Measurements from ENCODE around the gene LYPD6B. TPM values are rescaled to one million over a fixed set of nuclear protein-coding genes. Genes with fewer than 3 reads are reported as not detected.

LYPD6B gene
- total and polyA plus RNA-seq, 2 experiments from 2014 or later: 1.7 to 3.6 TPM

DNA sequence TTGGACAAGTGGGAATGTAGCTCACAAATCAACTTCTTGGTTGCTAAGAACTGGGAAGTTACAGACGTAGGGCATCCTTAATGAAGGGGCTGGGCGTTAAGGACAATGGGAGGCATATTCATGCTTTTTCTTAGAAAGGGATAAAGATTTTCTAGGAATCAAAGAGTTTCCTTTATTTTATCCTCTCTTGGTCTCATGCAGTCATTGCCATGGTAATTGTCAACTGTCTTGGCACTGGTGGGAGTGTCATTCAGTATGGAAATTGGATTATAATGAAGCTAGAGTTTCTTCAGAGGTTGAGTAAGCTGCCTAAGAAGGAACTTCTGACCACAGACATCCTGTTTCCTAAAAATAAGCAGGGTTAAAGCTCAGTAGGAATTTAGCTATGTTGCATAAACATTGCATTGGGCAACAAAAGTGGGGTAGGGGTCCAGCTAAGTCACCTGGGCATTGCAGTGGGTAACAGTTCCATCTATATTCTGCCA is 114.0 kb downstream of the LYPD6B start:
- no peaks in the 10 kb centered on the region for H3K36me3 Mint-ChIP-seq (ENCODE audit: low read depth)
- Histone ChIP-seq H3K4me1 (ENCODE audit: insufficient read depth) (peaks cover 8% of the 10 kb centered on the region; the same call in 1 of the 2 replicates), H3K36me3 (ENCODE audit: insufficient read depth) (no peaks in the 10 kb centered on the region), H3K27me3 (ENCODE audit: insufficient read depth) (no peaks in the 10 kb centered on the region), H3K4me2 (0 out of 2 replicates have a peak overlapping the region, but pooled peaks have one; percentile 8), H3F3A (replicated peaks; ENCODE audit: low read depth) (no peaks in the 10 kb centered on the region), H2AFZ (no peak overlapping the region), H3K79me2 (replicated peaks; ENCODE audit: insufficient read depth) (no peaks in the 10 kb centered on the region), H4K20me1 (replicated peaks; ENCODE audit: insufficient read depth) (no peaks in the 10 kb centered on the region), H3K4me3 (no peak overlapping the region), H3K27ac (ENCODE audit: low read depth) (no peak overlapping the region), H3K9me2 (ENCODE audit: insufficient read depth) (no peaks in the 10 kb centered on the region)
- no peaks in the 10 kb centered on the region; the same call in 2 of the 3 replicates for H3K9me3 Mint-ChIP-seq
- DNase-seq (ENCODE audit: low spot score) (peak; percentile 36), ATAC-seq (no peak)
- no peak for TF ChIP-seq POLR2AphosphoS5 (IDR thresholded peaks at IDR 0.05; ENCODE audit: low read depth)
- no peak for TF ChIP-seq NANOG (IDR thresholded peaks at IDR 0.05; ENCODE audit: borderline replicate concordance)
- TF ChIP-seq STAT1 (IDR thresholded peaks at IDR 0.05; ENCODE audit: unreplicated experiment): no peak
- TF ChIP-seq, protein P1, sequence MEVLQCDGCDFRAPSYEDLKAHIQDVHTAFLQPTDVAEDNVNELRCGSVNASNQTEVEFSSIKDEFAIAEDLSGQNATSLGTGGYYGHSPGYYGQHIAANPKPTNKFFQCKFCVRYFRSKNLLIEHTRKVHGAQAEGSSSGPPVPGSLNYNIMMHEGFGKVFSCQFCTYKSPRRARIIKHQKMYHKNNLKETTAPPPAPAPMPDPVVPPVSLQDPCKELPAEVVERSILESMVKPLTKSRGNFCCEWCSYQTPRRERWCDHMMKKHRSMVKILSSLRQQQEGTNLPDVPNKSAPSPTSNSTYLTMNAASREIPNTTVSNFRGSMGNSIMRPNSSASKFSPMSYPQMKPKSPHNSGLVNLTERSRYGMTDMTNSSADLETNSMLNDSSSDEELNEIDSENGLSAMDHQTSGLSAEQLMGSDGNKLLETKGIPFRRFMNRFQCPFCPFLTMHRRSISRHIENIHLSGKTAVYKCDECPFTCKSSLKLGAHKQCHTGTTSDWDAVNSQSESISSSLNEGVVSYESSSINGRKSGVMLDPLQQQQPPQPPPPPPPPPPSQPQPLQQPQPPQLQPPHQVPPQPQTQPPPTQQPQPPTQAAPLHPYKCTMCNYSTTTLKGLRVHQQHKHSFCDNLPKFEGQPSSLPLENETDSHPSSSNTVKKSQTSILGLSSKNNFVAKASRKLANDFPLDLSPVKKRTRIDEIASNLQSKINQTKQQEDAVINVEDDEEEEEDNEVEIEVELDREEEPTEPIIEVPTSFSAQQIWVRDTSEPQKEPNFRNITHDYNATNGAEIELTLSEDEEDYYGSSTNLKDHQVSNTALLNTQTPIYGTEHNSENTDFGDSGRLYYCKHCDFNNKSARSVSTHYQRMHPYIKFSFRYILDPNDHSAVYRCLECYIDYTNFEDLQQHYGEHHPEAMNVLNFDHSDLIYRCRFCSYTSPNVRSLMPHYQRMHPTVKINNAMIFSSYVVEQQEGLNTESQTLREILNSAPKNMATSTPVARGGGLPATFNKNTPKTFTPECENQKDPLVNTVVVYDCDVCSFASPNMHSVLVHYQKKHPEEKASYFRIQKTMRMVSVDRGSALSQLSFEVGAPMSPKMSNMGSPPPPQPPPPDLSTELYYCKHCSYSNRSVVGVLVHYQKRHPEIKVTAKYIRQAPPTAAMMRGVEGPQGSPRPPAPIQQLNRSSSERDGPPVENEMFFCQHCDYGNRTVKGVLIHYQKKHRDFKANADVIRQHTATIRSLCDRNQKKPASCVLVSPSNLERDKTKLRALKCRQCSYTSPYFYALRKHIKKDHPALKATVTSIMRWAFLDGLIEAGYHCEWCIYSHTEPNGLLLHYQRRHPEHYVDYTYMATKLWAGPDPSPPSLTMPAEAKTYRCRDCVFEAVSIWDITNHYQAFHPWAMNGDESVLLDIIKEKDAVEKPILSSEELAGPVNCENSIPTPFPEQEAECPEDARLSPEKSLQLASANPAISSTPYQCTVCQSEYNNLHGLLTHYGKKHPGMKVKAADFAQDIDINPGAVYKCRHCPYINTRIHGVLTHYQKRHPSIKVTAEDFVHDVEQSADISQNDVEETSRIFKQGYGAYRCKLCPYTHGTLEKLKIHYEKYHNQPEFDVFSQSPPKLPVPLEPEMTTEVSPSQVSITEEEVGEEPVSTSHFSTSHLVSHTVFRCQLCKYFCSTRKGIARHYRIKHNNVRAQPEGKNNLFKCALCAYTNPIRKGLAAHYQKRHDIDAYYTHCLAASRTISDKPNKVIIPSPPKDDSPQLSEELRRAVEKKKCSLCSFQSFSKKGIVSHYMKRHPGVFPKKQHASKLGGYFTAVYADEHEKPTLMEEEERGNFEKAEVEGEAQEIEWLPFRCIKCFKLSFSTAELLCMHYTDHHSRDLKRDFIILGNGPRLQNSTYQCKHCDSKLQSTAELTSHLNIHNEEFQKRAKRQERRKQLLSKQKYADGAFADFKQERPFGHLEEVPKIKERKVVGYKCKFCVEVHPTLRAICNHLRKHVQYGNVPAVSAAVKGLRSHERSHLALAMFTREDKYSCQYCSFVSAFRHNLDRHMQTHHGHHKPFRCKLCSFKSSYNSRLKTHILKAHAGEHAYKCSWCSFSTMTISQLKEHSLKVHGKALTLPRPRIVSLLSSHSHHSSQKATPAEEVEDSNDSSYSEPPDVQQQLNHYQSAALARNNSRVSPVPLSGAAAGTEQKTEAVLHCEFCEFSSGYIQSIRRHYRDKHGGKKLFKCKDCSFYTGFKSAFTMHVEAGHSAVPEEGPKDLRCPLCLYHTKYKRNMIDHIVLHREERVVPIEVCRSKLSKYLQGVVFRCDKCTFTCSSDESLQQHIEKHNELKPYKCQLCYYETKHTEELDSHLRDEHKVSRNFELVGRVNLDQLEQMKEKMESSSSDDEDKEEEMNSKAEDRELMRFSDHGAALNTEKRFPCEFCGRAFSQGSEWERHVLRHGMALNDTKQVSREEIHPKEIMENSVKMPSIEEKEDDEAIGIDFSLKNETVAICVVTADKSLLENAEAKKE (CRISPR knock-in tag; IDR thresholded peaks at IDR 0.05): no peak
- TF ChIP-seq ZNF114 (CRISPR knock-in tag; IDR thresholded peaks at IDR 0.05): no peak
- no peak for TF ChIP-seq EZH2 (IDR thresholded peaks at IDR 0.05; ENCODE audit: low read depth, unreplicated experiment)
- no peak for TF ChIP-seq JUNB (IDR thresholded peaks at IDR 0.05; ENCODE audit: unreplicated experiment)
- TF ChIP-seq CREB1 (CRISPR knock-in tag; IDR thresholded peaks at IDR 0.05; ENCODE audit: low read depth): no peak
- TF ChIP-seq, protein P2, sequence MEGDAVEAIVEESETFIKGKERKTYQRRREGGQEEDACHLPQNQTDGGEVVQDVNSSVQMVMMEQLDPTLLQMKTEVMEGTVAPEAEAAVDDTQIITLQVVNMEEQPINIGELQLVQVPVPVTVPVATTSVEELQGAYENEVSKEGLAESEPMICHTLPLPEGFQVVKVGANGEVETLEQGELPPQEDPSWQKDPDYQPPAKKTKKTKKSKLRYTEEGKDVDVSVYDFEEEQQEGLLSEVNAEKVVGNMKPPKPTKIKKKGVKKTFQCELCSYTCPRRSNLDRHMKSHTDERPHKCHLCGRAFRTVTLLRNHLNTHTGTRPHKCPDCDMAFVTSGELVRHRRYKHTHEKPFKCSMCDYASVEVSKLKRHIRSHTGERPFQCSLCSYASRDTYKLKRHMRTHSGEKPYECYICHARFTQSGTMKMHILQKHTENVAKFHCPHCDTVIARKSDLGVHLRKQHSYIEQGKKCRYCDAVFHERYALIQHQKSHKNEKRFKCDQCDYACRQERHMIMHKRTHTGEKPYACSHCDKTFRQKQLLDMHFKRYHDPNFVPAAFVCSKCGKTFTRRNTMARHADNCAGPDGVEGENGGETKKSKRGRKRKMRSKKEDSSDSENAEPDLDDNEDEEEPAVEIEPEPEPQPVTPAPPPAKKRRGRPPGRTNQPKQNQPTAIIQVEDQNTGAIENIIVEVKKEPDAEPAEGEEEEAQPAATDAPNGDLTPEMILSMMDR (conservative IDR thresholded peaks at IDR 0.05; ENCODE audit: low read depth in 2 of 2): no peak
- peaks cover 11% of the 10 kb centered on the region for H3K27me3 Mint-ChIP-seq (ENCODE audit: insufficient read depth, low read depth, poor library complexity)
- no peak overlapping the region for H3K4me3 Mint-ChIP-seq
- peaks cover 10% of the 10 kb centered on the region for H3K4me1 Mint-ChIP-seq
- no peak overlapping the region for H3K27ac Mint-ChIP-seq
